Prostate gland (tissue), 2 donors: ENCODE measurements around the gene RSPO3. TPM values are rescaled to one million over a fixed set of nuclear protein-coding genes. Genes with fewer than 3 reads are reported as not detected.

ENCODE experiments used
- DNase-seq: peaks from one replicate; pipeline ENCODE4 v3.0.0-alpha.2; 2019; ENCODE audit warnings: low spot score
- H3K27ac ChIP-seq, 2 donors: fragments of 200-600 bp; sonication (generic); 2 replicates each; pipeline ENCODE4 v1.5.1; 2017 to 2019
- H3K27me3 ChIP-seq: fragments of 200-600 bp; sonication (generic); replicated peaks from 2 replicates; pipeline ENCODE4 v1.5.1; 2019; ENCODE audit not compliant: insufficient read depth
- H3K36me3 ChIP-seq, 2 donors: fragments of 200-600 bp; sonication (generic); 1 replicate in 1 of 2; 2 replicates in 1 of 2; pipeline versions ENCODE4 v1.5.1 to v1.8.1; 2017 to 2019
- H3K4me1 ChIP-seq: fragments of 200-600 bp; sonication (generic); replicated peaks from 2 replicates; pipeline ENCODE4 v1.5.1; 2019
- H3K4me3 ChIP-seq, 2 donors: fragments of 200-600 bp; sonication (generic); 2 replicates each; pipeline ENCODE4 v1.5.1; 2017 to 2019
- H3K9me3 ChIP-seq: fragments of 200-600 bp; sonication (generic); 2 replicates; pipeline ENCODE4 v1.5.1; 2017
- POLR2A ChIP-seq: fragments of 450-650 bp; IDR thresholded peaks from one replicate; pipeline ENCODE4 v1.6.1; 2016; ENCODE audit warnings: antibody characterized with exemption, mild to moderate bottlenecking
- POLR2AphosphoS5 ChIP-seq: sonication (generic); formaldehyde crosslinking; IDR thresholded peaks from one replicate; pipeline ENCODE4 v1.6.1; 2017; ENCODE audit warnings: antibody characterized with exemption
- WGBS: methylation state at CpG from one replicate; pipeline ENCODE4 v1.1.5; 2018; 5-methylcytosine and 5-hydroxymethylcytosine counted together
- intact Hi-C: fragments of 100-400 bp; cut with DNase I; formaldehyde crosslinking; loops from one replicate; pipeline ENCODE4 v1.14.2; 2022
- total RNA-seq, 2 donors: library from RNA; depleted of rRNA; stranded (reverse); fragments of >200 nt; gene quantifications; one replicate each; pipeline ENCODE4 v1.1.0, GENCODE V29; 2016
- TF ChIP-seq, protein P1 (sequence below), 4 experiments: fragments of 200-600 bp in 2 of 4; fragments of 450-650 bp in 2 of 4; sonication (generic) in 2 of 4; IDR thresholded peaks; 1 replicate in 3 of 4; 2 replicates in 1 of 4; pipeline ENCODE4 v1.5.1; 2016 to 2019; ENCODE audit warnings: antibody characterized with exemption in 4 of 4, mild to moderate bottlenecking in 2 of 4, moderate library complexity in 2 of 4

The RSPO3 gene
- total RNA-seq, 2 donors from 2014 or later, result 1.9 to 4.8 TPM

- intact Hi-C loops, result loop anchor here (10.0 kb wide), 3 partner anchors 311 to 1121 kb away; no protein-coding TSS in a partner anchor
- 42% methylated on average over 3 of the region's 3 CpGs for WGBS
- Histone ChIP-seq H3K4me1 (no peaks in the 10 kb centered on the region), H3K27ac (no peak overlapping the region), H3K9me3 (no peaks in the 10 kb centered on the region), H3K27me3 (peaks cover 3% of the 10 kb centered on the region), H3K4me3 (no peak overlapping the region), H3K36me3 (no peaks in the 10 kb centered on the region)
- TF ChIP-seq POLR2A (no peak), POLR2AphosphoS5 (no peak)
- TF ChIP-seq, protein P1, sequence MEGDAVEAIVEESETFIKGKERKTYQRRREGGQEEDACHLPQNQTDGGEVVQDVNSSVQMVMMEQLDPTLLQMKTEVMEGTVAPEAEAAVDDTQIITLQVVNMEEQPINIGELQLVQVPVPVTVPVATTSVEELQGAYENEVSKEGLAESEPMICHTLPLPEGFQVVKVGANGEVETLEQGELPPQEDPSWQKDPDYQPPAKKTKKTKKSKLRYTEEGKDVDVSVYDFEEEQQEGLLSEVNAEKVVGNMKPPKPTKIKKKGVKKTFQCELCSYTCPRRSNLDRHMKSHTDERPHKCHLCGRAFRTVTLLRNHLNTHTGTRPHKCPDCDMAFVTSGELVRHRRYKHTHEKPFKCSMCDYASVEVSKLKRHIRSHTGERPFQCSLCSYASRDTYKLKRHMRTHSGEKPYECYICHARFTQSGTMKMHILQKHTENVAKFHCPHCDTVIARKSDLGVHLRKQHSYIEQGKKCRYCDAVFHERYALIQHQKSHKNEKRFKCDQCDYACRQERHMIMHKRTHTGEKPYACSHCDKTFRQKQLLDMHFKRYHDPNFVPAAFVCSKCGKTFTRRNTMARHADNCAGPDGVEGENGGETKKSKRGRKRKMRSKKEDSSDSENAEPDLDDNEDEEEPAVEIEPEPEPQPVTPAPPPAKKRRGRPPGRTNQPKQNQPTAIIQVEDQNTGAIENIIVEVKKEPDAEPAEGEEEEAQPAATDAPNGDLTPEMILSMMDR (IDR thresholded peaks at IDR 0.05), result no peak
- DNase-seq, result no peak
Measured at GRCh38 chr6:127115746-127116145, 2.7 kb upstream of the RSPO3 start.

DNA sequence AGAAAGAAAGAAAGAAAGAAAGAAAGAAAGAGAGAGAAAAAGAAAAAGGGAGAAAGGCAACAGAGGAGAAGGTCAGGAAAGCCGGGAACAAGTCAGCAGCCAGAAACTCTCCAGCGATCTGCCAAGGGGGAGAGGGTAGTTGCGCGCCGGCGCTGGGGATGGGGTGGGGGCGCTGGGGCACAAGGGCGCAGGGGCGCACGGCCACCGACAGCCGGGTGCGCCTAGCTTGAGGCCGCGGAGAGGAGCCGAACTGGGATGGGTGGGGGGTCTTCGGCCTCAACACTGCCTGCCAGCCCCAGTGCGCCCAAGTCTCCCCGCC lies 533 bp upstream of the RSPO3 start:
- peaks cover 5% of the 10 kb centered on the region for H3K27me3 ChIP-seq
- intact Hi-C loops, result loop anchor here (10.0 kb wide), 3 partner anchors 313 to 1123 kb away; no protein-coding TSS in a partner anchor
- WGBS, result under 1% methylated on average over 14 of the region's 19 CpGs
- no peak for TF ChIP-seq POLR2AphosphoS5
- no peak for TF ChIP-seq POLR2A
- TF ChIP-seq, protein P1 (IDR thresholded peaks at IDR 0.05), result no peak
- H3K4me3 ChIP-seq, result peak overlapping the region; percentile 37 to 40
- no peak for DNase-seq
- H3K36me3 ChIP-seq, result no peaks in the 10 kb centered on the region
- H3K9me3 ChIP-seq, result no peaks in the 10 kb centered on the region
- peak overlapping the region; percentile 49 to 65 for H3K27ac ChIP-seq
- no peaks in the 10 kb centered on the region for H3K4me1 ChIP-seq

GRCh38 chr6:127119102-127120022 lies 891 bp downstream of the RSPO3 start:
- Histone ChIP-seq H3K36me3 (no peaks in the 10 kb centered on the region), H3K4me1 (no peaks in the 10 kb centered on the region), H3K27ac (peak overlapping the region; percentile 45), H3K9me3 (no peaks in the 10 kb centered on the region), H3K27me3 (peaks cover 5% of the 10 kb centered on the region), H3K4me3 (peak overlapping the region; percentile 37 to 40)
- WGBS, result 1% methylated on average over 62 of the region's 82 CpGs
- DNase-seq, result no peak
- intact Hi-C loops, result loop anchor here (10.0 kb wide), 3 partner anchors 315 to 1125 kb away; no protein-coding TSS in a partner anchor
- no peak for TF ChIP-seq POLR2A
- TF ChIP-seq, protein P1 (IDR thresholded peaks at IDR 0.05), result no peak
- TF ChIP-seq POLR2AphosphoS5, result no peak

- TF ChIP-seq, protein P1 (IDR thresholded peaks at IDR 0.05), result no peak
- TF ChIP-seq POLR2A (no peak), POLR2AphosphoS5 (no peak)
- no peaks in the 10 kb centered on the region for H3K9me3 ChIP-seq
- DNase-seq, result no peak
- peak overlapping the region; percentile 37 to 40 for H3K4me3 ChIP-seq
- 6% methylated on average over 31 of the region's 37 CpGs for WGBS
- peaks cover 5% of the 10 kb centered on the region for H3K27me3 ChIP-seq
- H3K27ac ChIP-seq, result peak overlapping the region; percentile 45
- no peaks in the 10 kb centered on the region for H3K36me3 ChIP-seq
- no peaks in the 10 kb centered on the region for H3K4me1 ChIP-seq
- intact Hi-C loops, result no loop called here
Measured at GRCh38 chr6:127120023-127120786, 1.7 kb downstream of the RSPO3 start.
